Measurements from ENCODE around the gene GLI3. TPM values are rescaled to one million over a fixed set of nuclear protein-coding genes. Genes with fewer than 3 reads are reported as not detected.
"Not testable (repeated sequence)": the region's sequence is repeated elsewhere in the genome, so short reads cannot be mapped to it uniquely, and the experiment has no call there.

GLI3 gene
- polyA plus RNA-seq, 1 donor = 13.6 TPM

DNA sequence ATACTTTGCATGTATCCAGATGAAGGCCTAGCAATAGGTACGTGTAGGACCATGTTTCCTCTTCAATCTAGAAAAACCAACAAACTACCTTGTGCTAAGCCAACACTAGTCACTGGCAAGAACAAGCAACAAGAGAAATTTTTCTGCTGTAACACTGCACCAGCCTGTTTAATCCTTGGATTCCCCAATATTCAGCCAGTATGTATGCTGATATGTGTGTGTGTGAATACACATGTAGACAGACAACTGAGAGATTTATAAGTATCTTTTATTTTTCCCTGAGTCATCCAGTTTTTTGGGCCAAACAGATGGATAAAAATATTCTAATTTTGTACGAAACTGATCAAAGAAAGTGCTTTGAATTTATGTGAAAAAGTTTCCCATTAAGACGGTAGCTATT lies 26.2 kb downstream of the GLI3 start:
- no peak for DNase-seq

DNA sequence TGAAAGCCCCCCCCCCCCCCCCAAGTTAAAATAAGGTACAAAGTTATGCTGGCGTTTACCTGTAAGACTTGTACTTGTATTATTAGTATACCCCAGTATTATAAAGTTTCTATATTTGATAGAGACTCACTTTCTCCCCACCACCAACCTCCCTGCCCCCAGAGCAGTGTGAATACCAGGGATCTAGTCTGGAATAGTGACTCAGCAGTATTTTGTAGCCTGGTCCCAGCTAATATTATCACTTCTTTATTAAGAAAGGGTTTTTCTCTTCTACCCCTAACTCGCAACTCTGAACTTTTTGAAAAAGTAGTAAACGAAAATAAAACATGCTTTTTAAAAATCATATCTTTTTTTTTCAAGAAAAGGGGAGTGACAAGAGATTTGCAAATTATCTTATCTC lies 26.7 kb downstream of the GLI3 start:
- DNase-seq = no peak

- not testable (repeated sequence) for DNase-seq
Measured at GRCh38 chr7:42209085-42209484, 27.9 kb downstream of the GLI3 start.

- no peak for DNase-seq
Measured at GRCh38 chr7:42208572-42208971, 28.4 kb downstream of the GLI3 start.

GRCh38 chr7:42207420-42207819 lies 29.6 kb downstream of the GLI3 start:
- no peak for DNase-seq

DNA sequence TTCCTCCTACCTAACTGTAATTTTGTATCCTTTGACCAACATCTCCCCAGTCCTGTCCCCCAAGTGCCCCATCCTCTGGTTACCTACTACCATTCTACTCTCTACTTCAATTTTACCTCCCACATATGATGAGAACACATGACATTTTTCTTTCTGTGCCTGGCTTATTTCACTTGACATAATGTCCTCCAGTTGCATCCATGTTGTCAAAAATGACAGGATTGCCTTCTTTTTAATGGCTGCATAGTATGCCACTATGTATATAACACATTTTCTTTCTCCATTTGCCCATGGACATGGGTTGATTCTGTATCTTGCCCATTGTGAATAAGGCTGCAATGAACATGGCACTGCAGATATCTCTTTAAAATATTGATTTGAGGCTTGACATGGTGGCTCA lies 33.7 kb downstream of the GLI3 start:
- DNase-seq = no peak

- no peak for DNase-seq
Measured at GRCh38 chr7:42202601-42203000, 34.4 kb downstream of the GLI3 start.

DNA sequence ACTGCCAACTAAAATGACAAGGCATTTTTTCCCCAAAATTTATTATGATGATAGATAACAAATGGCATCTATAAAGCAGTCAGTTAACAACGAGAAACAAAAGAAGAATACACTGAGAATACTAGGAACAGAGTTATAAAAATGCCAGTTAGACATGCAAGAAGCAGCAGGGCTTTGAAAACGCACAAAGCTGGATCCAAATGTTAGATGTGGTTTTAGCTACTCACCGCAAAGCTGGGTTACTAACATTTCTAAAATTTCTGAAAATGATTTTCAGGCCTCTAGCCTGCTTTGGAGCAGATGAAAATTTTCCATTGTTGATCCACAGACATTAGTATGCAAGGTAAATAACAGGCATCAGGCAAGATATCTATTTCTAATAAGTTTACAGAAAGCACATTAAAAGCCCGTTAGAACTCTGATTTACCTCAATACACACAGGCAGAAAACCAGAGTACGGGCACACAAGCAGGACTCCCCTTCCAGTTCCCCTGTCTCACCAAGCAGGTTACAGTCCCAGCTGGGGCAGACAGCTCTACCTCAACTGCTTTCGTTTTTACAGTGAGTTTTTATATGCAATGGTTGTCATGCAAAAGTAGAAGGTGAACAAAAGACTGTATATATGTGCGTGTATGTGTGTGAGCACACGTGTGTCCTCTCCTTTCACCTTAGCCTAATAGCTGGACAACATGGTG lies 37.9 kb downstream of the GLI3 start:
- DNase-seq = no peak

GRCh38 chr7:42198296-42198695 lies 38.7 kb downstream of the GLI3 start:
- no peak for DNase-seq

DNA sequence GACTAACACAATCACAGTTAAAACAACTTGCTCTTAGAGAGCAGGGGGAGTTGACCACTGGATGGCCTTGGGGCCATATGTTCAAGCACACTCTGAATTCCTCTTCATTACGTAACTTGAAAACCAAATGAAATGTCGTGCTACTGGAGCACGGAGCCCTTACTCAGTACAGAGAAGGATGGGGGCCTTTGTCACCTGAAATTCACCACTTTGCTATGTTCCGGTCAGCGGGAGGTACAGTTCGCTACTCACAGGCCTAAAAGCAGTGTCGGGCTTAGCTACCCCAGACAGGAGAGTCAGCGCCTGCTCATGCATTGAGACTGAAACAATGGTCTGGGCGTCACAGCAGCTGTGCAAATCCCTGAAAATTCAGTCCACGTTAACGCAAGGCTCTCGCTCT lies 39.6 kb downstream of the GLI3 start:
- DNase-seq = no peak

- DNase-seq = no peak
Measured at GRCh38 chr7:42194238-42194637, 42.8 kb downstream of the GLI3 start.

- DNase-seq = no peak
Measured at GRCh38 chr7:42193471-42194129, 43.4 kb downstream of the GLI3 start.

GRCh38 chr7:42192851-42193461 lies 44.1 kb downstream of the GLI3 start:
- DNase-seq = no peak

GRCh38 chr7:42192066-42192465 lies 44.9 kb downstream of the GLI3 start:
- DNase-seq = no peak

GRCh38 chr7:42189535-42189934 lies 47.5 kb downstream of the GLI3 start:
- no peak for DNase-seq

DNA sequence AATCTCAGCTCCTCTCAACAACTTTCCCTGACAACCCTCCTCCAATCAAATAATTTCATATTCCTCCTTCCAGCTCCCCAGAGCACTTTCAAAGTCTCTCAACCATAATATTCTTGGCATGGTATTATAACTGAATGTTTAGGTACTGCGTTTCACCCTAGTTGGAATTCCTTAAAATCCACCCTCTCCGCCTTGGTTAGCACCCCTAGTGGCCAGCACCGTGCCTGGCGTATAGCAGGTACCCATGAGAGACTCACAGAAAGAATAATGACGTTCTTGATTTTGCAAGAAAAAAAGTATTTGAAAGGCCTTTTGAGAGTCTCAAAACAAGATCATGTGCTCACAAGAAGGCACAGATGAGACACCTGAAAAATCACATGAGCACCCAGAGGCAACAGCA lies 50.9 kb downstream of the GLI3 start:
- no peak for DNase-seq

- DNase-seq = no peak
Measured at GRCh38 chr7:42185726-42186125, 51.3 kb downstream of the GLI3 start.

DNA sequence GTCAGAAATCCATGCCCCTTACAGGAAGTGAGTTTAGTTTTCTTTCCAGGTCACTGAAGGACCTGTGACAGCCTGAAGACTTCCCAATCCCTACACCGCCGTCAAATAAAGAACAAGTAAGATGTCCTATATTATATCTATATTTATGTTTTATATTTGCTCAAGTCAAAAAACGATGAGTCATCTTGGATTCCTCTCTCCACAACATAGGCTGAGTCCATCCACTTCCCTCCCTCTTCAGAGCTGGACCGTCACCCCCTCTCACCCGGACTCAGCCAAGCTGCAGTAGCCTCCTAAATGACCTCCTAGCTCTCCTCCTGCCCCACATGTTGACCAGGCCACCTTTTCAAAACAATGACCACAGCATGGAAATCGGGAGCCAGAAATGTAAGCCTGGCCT lies 53.5 kb downstream of the GLI3 start:
- no peak for DNase-seq

- no peak for DNase-seq
Measured at GRCh38 chr7:42181566-42181965, 55.4 kb downstream of the GLI3 start.

GRCh38 chr7:42180806-42181205 lies 56.2 kb downstream of the GLI3 start:
- DNase-seq = no peak

- no peak for DNase-seq
Measured at GRCh38 chr7:42176724-42177101, 60.3 kb downstream of the GLI3 start.

- no peak for DNase-seq
Measured at GRCh38 chr7:42175834-42176723, 60.9 kb downstream of the GLI3 start.

GRCh38 chr7:42174391-42174912 lies 62.6 kb downstream of the GLI3 start:
- no peak for DNase-seq
